Caco-2 (cell line): Measurements from ENCODE around the gene RAD51B. TPM values are rescaled to one million over a fixed set of nuclear protein-coding genes. Genes with fewer than 3 reads are reported as not detected.

ENCODE experiments used
- BruUV-seq: library from RNA; stranded (reverse); fragments of 400-500 nt; replicated peaks from 2 replicates; lab custom pipeline; 2021; lab: Mats Ljungman, UMichigan
- CTCF ChIA-PET: fragments of 300-600 bp; sonication (Branson Sonifier 250); formaldehyde crosslinking; loops from one replicate; lab custom pipeline; 2022; ENCODE audit warnings: antibody characterized with exemption; lab: Charles Lee
- POLR2A ChIA-PET: fragments of 300-600 bp; sonication (Branson Sonifier 250); formaldehyde crosslinking; loops from one replicate; lab custom pipeline; 2022; ENCODE audit warnings: antibody characterized with exemption; lab: Charles Lee
- DNase-seq, 2 experiments: peaks; one replicate each; pipeline versions ENCODE4 v3.0.0 to v3.0.0-alpha.2; 2020 to 2022
- H3K27me3 ChIP-seq: replicated peaks from 2 replicates; pipeline ENCODE4 v1.6.0; 2011; ENCODE audit warnings: low read length; ENCODE audit not compliant: control insufficient read depth, insufficient read depth
- H3K36me3 ChIP-seq: 2 replicates; pipeline ENCODE4 v1.5.1; 2011; ENCODE audit warnings: low read length; ENCODE audit not compliant: control insufficient read depth, insufficient read depth
- H3K4me1 ChIP-seq: fragments of 250-450 bp; sonication (Bioruptor Pico); 2 replicates; pipeline ENCODE4 v1.5.1; 2020; ENCODE audit warnings: mild to moderate bottlenecking
- H3K4me3 ChIP-seq: 2 replicates; pipeline ENCODE4 v1.5.1; 2011; ENCODE audit warnings: low read depth, mild to moderate bottlenecking, control low read depth, low read length
- H3K9me3 ChIP-seq: fragments of 250-450 bp; sonication (Bioruptor Pico); 2 replicates; pipeline ENCODE4 v1.5.1; 2020; ENCODE audit warnings: mild to moderate bottlenecking, moderate library complexity
- H3K27ac Mint-ChIP-seq: one replicate; pipeline ENCODE4 v1.8.0; 2022; ENCODE audit warnings: mixed read lengths; ENCODE audit not compliant: unreplicated experiment
- H3K27me3 Mint-ChIP-seq: one replicate; pipeline ENCODE4 v1.8.0; 2022; ENCODE audit warnings: mixed read lengths; ENCODE audit not compliant: insufficient read depth, unreplicated experiment
- H3K36me3 Mint-ChIP-seq: one replicate; pipeline ENCODE4 v1.8.0; 2022; ENCODE audit warnings: mild to moderate bottlenecking, mixed read lengths; ENCODE audit not compliant: insufficient read depth, unreplicated experiment
- H3K4me1 Mint-ChIP-seq: one replicate; pipeline ENCODE4 v1.8.0; 2022; ENCODE audit warnings: low read depth, mixed read lengths; ENCODE audit not compliant: unreplicated experiment
- H3K4me3 Mint-ChIP-seq: one replicate; pipeline ENCODE4 v1.8.0; 2022; ENCODE audit warnings: mild to moderate bottlenecking, moderate library complexity, mixed read lengths; ENCODE audit not compliant: unreplicated experiment
- H3K9me3 Mint-ChIP-seq: one replicate; pipeline ENCODE4 v1.8.0; 2022; ENCODE audit warnings: mixed read lengths; ENCODE audit not compliant: unreplicated experiment
- intact Hi-C: fragments of 100-400 bp; cut with micrococcal nuclease; formaldehyde crosslinking; loops from one replicate; pipeline ENCODE4 v1.10.0; 2022; ENCODE audit not compliant: unreplicated experiment
- total RNA-seq: library from RNA; stranded (reverse); gene quantifications from 2 replicates; pipeline ENCODE4 v1.2.3, GENCODE V29; 2022
- TF ChIP-seq, protein P1 (sequence below), 2 experiments: fragments of 200-600 bp in 1 of 2; IDR thresholded peaks; 1 replicate in 1 of 2; 2 replicates in 1 of 2; pipeline versions ENCODE4 v1.5.1 to v1.8.0; 2011 to 2022; ENCODE audit warnings: antibody characterized with exemption in 1 of 2, control low read depth in 1 of 2, inconsistent platforms in 1 of 2, low read depth in 1 of 2, low read length in 1 of 2, mild to moderate bottlenecking in 1 of 2, moderate library complexity in 1 of 2; ENCODE audit not compliant: insufficient read depth in 1 of 2, severe bottlenecking in 1 of 2, unreplicated experiment in 1 of 2

Gene RAD51B
- total RNA-seq, 1 experiment from 2014 or later: 16.7 TPM

- intact Hi-C loops: no loop called here
- no TSS peak for BruUV-seq
These were observed 686.6 kb downstream of the RAD51B start for GRCh38 chr14:68506021-68506644.

DNA sequence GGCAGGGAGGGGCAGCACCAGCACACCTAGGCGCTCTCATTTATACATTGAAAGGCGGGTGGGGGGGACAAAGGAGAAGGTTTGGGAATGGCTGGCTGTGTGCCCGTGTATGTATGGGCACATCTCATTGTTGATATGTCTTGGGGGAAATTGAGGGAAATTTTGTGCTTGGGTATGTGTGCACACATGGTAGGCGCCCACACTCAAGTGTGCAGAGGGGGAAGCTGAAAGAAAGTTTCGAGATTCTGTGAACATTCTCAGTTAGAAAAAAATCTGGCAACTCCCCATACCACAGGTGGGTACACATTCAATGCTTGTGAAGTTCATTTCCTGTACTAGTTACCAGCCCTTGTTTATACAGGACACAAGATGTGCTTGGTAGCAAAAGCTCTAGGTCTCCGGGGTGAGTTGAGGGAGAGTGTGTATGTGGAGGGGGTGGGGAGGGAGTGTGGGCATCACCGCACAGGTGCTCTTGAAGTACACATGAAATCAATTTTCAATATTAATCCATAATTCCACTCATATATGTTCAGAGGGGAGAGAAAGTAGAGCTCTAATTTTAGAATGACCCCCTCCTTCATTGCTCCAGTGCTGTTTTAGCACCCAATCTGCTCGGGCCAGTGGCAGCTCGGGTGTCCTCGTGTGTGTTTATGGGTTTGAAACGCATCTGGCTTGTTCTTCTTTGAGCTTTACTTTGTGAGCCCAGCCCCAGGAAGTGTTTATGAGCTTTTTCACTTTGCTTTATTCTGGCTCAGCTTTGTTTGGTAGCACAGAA, 687.3 kb downstream of the RAD51B start:
- Histone ChIP-seq H3K9me3 (no peaks in the 10 kb centered on the region), H3K4me1 (peaks cover 31% of the 10 kb centered on the region), H3K27me3 (no peaks in the 10 kb centered on the region), H3K4me3 (no peak overlapping the region), H3K36me3 (no peaks in the 10 kb centered on the region)
- peaks cover 27% of the 10 kb centered on the region for H3K4me1 Mint-ChIP-seq
- no TSS peak for BruUV-seq
- ChIA-PET POLR2A (no interaction called here), CTCF (no interaction called here)
- H3K9me3 Mint-ChIP-seq: no peaks in the 10 kb centered on the region
- H3K36me3 Mint-ChIP-seq: no peaks in the 10 kb centered on the region
- TF ChIP-seq, protein P1, sequence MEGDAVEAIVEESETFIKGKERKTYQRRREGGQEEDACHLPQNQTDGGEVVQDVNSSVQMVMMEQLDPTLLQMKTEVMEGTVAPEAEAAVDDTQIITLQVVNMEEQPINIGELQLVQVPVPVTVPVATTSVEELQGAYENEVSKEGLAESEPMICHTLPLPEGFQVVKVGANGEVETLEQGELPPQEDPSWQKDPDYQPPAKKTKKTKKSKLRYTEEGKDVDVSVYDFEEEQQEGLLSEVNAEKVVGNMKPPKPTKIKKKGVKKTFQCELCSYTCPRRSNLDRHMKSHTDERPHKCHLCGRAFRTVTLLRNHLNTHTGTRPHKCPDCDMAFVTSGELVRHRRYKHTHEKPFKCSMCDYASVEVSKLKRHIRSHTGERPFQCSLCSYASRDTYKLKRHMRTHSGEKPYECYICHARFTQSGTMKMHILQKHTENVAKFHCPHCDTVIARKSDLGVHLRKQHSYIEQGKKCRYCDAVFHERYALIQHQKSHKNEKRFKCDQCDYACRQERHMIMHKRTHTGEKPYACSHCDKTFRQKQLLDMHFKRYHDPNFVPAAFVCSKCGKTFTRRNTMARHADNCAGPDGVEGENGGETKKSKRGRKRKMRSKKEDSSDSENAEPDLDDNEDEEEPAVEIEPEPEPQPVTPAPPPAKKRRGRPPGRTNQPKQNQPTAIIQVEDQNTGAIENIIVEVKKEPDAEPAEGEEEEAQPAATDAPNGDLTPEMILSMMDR (IDR thresholded peaks at IDR 0.05; ENCODE audit: insufficient read depth in 1 of 2, low read depth in 1 of 2, low read length in 1 of 2, severe bottlenecking in 1 of 2, unreplicated experiment in 1 of 2): no peak
- H3K27me3 Mint-ChIP-seq: no peaks in the 10 kb centered on the region
- DNase-seq: no peak
- H3K27ac Mint-ChIP-seq: peak overlapping the region; percentile 76
- H3K4me3 Mint-ChIP-seq: no peak overlapping the region
- intact Hi-C loops: no loop called here

More at GRCh38 chr14:68506021-68506644, 686.6 kb downstream of the RAD51B start:
- Histone ChIP-seq H3K4me3 (no peak overlapping the region), H3K9me3 (no peaks in the 10 kb centered on the region), H3K36me3 (no peaks in the 10 kb centered on the region), H3K27me3 (no peaks in the 10 kb centered on the region), H3K4me1 (peaks cover 33% of the 10 kb centered on the region)
- peaks cover 27% of the 10 kb centered on the region for H3K4me1 Mint-ChIP-seq
- H3K27ac Mint-ChIP-seq: peak overlapping the region; percentile 76
- H3K9me3 Mint-ChIP-seq: no peaks in the 10 kb centered on the region
- ChIA-PET CTCF (no interaction called here), POLR2A (no interaction called here)
- H3K4me3 Mint-ChIP-seq: no peak overlapping the region
- H3K36me3 Mint-ChIP-seq: no peaks in the 10 kb centered on the region
- TF ChIP-seq, protein P1 (IDR thresholded peaks at IDR 0.05; ENCODE audit: insufficient read depth in 1 of 2, low read depth in 1 of 2, low read length in 1 of 2, severe bottlenecking in 1 of 2, unreplicated experiment in 1 of 2): no peak
- H3K27me3 Mint-ChIP-seq: no peaks in the 10 kb centered on the region
- DNase-seq: no peak

GRCh38 chr14:68507544-68508081, 688.0 kb downstream of the RAD51B start:
- Histone ChIP-seq H3K27me3 (no peaks in the 10 kb centered on the region), H3K9me3 (no peaks in the 10 kb centered on the region), H3K4me1 (peaks cover 23% of the 10 kb centered on the region), H3K36me3 (no peaks in the 10 kb centered on the region), H3K4me3 (no peak overlapping the region)
- CTCF ChIA-PET: no interaction called here
- no peak for DNase-seq
- Mint-ChIP-seq H3K9me3 (no peaks in the 10 kb centered on the region), H3K4me1 (peaks cover 29% of the 10 kb centered on the region), H3K27me3 (no peaks in the 10 kb centered on the region), H3K4me3 (no peak overlapping the region), H3K36me3 (no peaks in the 10 kb centered on the region), H3K27ac (no peak overlapping the region)
- TF ChIP-seq, protein P1 (IDR thresholded peaks at IDR 0.05; ENCODE audit: insufficient read depth in 1 of 2, low read depth in 1 of 2, low read length in 1 of 2, severe bottlenecking in 1 of 2, unreplicated experiment in 1 of 2): no peak
- intact Hi-C loops: no loop called here
- no TSS peak for BruUV-seq
- POLR2A ChIA-PET: no interaction called here
